K562 (cell line): ENCODE data around the gene TBC1D1. TPM values are rescaled to one million over a fixed set of nuclear protein-coding genes. Genes with fewer than 3 reads are reported as not detected.

Experiments
- ATAC-seq: fragments of 200-7000 bp; cut with Tn5 transposase; 3 replicates; pipeline ENCODE4 v1.9.1; 2020; ENCODE audit warnings: moderate library complexity
- BruUV-seq: library from RNA; stranded (reverse); fragments of 400-500 nt; replicated peaks from 2 replicates; lab custom pipeline; 2021; lab: Mats Ljungman, UMichigan
- CTCF ChIA-PET: fragments of 300-600 bp; formaldehyde crosslinking; extraction: SDS; loops from one replicate; lab custom pipeline; 2021; ENCODE audit warnings: low intra/inter-chr PET ratio; lab: Yijun Ruan, JAX
- POLR2A ChIA-PET: fragments of 300-600, 350-650 bp; sonication (Branson Sonifier 250); formaldehyde crosslinking; extraction: SDS; loops from one replicate; lab custom pipeline; 2021; ENCODE audit warnings: antibody characterized with exemption, inconsistent platforms; lab: Yijun Ruan, JAX
- DNase-seq, 4 experiments: peaks; one replicate each; pipeline versions ENCODE4 v3.0.0 to v3.0.0-alpha.2; 2011 to 2018; ENCODE audit warnings: low spot score in 3 of 4, mixed read lengths in 3 of 4; ENCODE audit errors: extremely low read depth in 1 of 4
- FAIRE-seq: peaks from 2 replicates; lab custom pipeline; 2011; peaks lifted over from hg19 to GRCh38; lab: Jason Lieb, UNC
- H2AFZ ChIP-seq: 2 replicates; pipeline ENCODE4 v1.6.0; 2011; ENCODE audit warnings: low read depth, low read length, control low read depth, inconsistent platforms
- H3K27ac ChIP-seq: fragments of 200-600 bp; 3 replicates; pipeline ENCODE4 v1.8.0; 2011; ENCODE audit warnings: low read depth, mild to moderate bottlenecking, control low read depth, inconsistent platforms, low read length, moderate library complexity, mixed read lengths; ENCODE audit errors: extremely low read depth
- H3K27me3 ChIP-seq, 2 experiments: fragments of 300-600 bp in 1 of 2; 2 replicates in 1 of 2; 3 replicates in 1 of 2; pipeline versions ENCODE4 v1.6.0 to v1.8.0; 2011; ENCODE audit warnings: inconsistent platforms in 2 of 2, low read length in 2 of 2, mild to moderate bottlenecking in 1 of 2, mixed read lengths in 1 of 2, moderate library complexity in 1 of 2; ENCODE audit not compliant: control insufficient read depth in 2 of 2, insufficient read depth in 2 of 2
- H3K36me3 ChIP-seq: fragments of 300-600 bp; 3 replicates; pipeline ENCODE4 v1.8.0; 2011; ENCODE audit warnings: mild to moderate bottlenecking, low read length, inconsistent platforms; ENCODE audit not compliant: control insufficient read depth, insufficient read depth
- H3K4me1 ChIP-seq, 2 experiments: fragments of 200-600 bp in 1 of 2; replicated peaks in 1 of 2; 2 replicates in 1 of 2; 3 replicates in 1 of 2; pipeline versions ENCODE4 v1.5.1 to v1.8.0; 2011; ENCODE audit warnings: inconsistent platforms in 2 of 2, low read length in 2 of 2, mild to moderate bottlenecking in 1 of 2, mixed read lengths in 1 of 2, moderate library complexity in 1 of 2; ENCODE audit not compliant: control insufficient read depth in 2 of 2, insufficient read depth in 2 of 2
- H3K4me2 ChIP-seq: 2 replicates; pipeline ENCODE4 v1.6.1; 2011; ENCODE audit warnings: low read length, control low read depth, inconsistent platforms, mixed read lengths; ENCODE audit not compliant: insufficient read depth
- H3K4me3 ChIP-seq: fragments of 200-600 bp; sonication (generic), shearing (Covaris generic); 2 replicates; pipeline ENCODE4 v1.5.1; 2016; ENCODE audit warnings: control low read depth, inconsistent platforms
- H3K79me2 ChIP-seq: fragments of 200-600 bp; 3 replicates; pipeline ENCODE4 v1.8.0; 2011; ENCODE audit warnings: low read length, inconsistent platforms; ENCODE audit not compliant: control insufficient read depth, insufficient read depth
- H3K9ac ChIP-seq, 2 experiments: 2 replicates each; pipeline versions ENCODE4 v1.6.0 to v1.6.1; 2011; ENCODE audit warnings: low read depth in 2 of 2, low read length in 2 of 2, control low read depth in 1 of 2, inconsistent platforms in 1 of 2, mild to moderate bottlenecking in 1 of 2, mixed read lengths in 1 of 2; ENCODE audit not compliant: insufficient read depth in 1 of 2
- H3K9me1 ChIP-seq: one replicate; pipeline ENCODE4 v1.6.0; 2011; ENCODE audit warnings: inconsistent platforms, mild to moderate bottlenecking, low read length, moderate library complexity; ENCODE audit not compliant: control insufficient read depth, insufficient read depth
- H3K9me3 ChIP-seq: replicated peaks from 2 replicates; pipeline ENCODE4 v1.5.1; 2011; ENCODE audit warnings: low read depth, low read length, inconsistent platforms; ENCODE audit not compliant: control insufficient read depth, insufficient read depth
- H4K20me1 ChIP-seq: replicated peaks from 2 replicates; pipeline ENCODE4 v1.6.1; 2011; ENCODE audit warnings: low read length, inconsistent platforms, mixed read lengths; ENCODE audit not compliant: control insufficient read depth, insufficient read depth
- CBFA2T3 ChIP-seq: fragments of 450-650 bp; IDR thresholded peaks from 2 replicates; pipeline ENCODE4 v1.6.1; 2017
- FOXJ3 ChIP-seq: sonication (generic); formaldehyde crosslinking; IDR thresholded peaks from 2 replicates; pipeline ENCODE4 v1.4.0; 2020; ENCODE audit warnings: mild to moderate bottlenecking, missing genetic modification reagents
- MYNN ChIP-seq, 2 experiments: sonication (generic); formaldehyde crosslinking in 1 of 2; IDR thresholded peaks; 2 replicates each; pipeline versions ENCODE4 v1.5.0 to v1.6.1; 2016 to 2020; ENCODE audit warnings: antibody characterized with exemption in 1 of 2, missing genetic modification reagents in 1 of 2
- NFIC ChIP-seq: fragments of 450-650 bp; IDR thresholded peaks from 2 replicates; pipeline ENCODE4 v1.6.1; 2017; ENCODE audit warnings: mild to moderate bottlenecking, inconsistent platforms
- SIN3B ChIP-seq: fragments of 450-650 bp; IDR thresholded peaks from 2 replicates; pipeline ENCODE4 v1.6.1; 2017; ENCODE audit warnings: low read depth, mild to moderate bottlenecking, moderate library complexity
- TEAD4 ChIP-seq, 2 experiments: sonication (generic) in 1 of 2; formaldehyde crosslinking in 1 of 2; IDR thresholded peaks; 2 replicates each; pipeline versions ENCODE4 v1.6.1 to v1.8.0; 2012 to 2022; ENCODE audit warnings: borderline replicate concordance in 1 of 2, inconsistent platforms in 1 of 2, low read length in 1 of 2, mild to moderate bottlenecking in 1 of 2, missing genetic modification reagents in 1 of 2
- ZNF584 ChIP-seq: fragments of 200-800 bp; sonication (Bioruptor generic); IDR thresholded peaks from 2 replicates; pipeline ENCODE4 v1.6.1; 2016; ENCODE audit warnings: low read depth, mild to moderate bottlenecking, missing genetic modification characterization, missing compliant biosample characterization
- WGBS: fragments of 100-300 bp; shearing (Covaris generic); methylation state at CpG from one replicate; pipeline ENCODE4 v1.1.6; 2016; ENCODE audit warnings: low coverage, mixed read lengths; ENCODE audit not compliant: insufficient coverage; ENCODE audit errors: missing lambda C conversion rate; 5-methylcytosine and 5-hydroxymethylcytosine counted together
- in situ Hi-C: fragments of 300-500 bp; cut with MboI; formaldehyde crosslinking; loops from 4 replicates; pipeline ENCODE4 v1.15.0; 2018; ENCODE audit warnings: inconsistent platforms, mixed read lengths
- intact Hi-C: fragments of 100-400 bp; cut with micrococcal nuclease; formaldehyde crosslinking; loops from 2 replicates; pipeline ENCODE4 v1.14.2; 2022
- polyA plus RNA-seq, 8 experiments: library from polyadenylated mRNA; depleted of rRNA in 4 of 8; stranded (reverse) in 5 of 8; unstranded in 3 of 8; fragments of >200 nt; fragmentation: Nextera tagmentation in 2 of 8; fragmentation: Illumina TruSeq in 1 of 8; extraction: Ambion mirVana in 2 of 8; extraction: Trizol in 1 of 8; gene quantifications; 2 replicates each; pipeline versions ENCODE4 v1.2.1 to v1.2.3, GENCODE V29; 2011 to 2014; ENCODE audit warnings: inconsistent platforms in 1 of 8, missing spikeins in 1 of 8
- total RNA-seq, 7 experiments: library from RNA; depleted of rRNA in 6 of 7; stranded (reverse); fragments of >200 nt in 6 of 7; fragmentation: Illumina TruSeq in 2 of 7; extraction: Trizol in 2 of 7; gene quantifications; 2 replicates each; pipeline versions ENCODE4 v1.2.1 to v1.2.3, GENCODE V29; 2011 to 2021; ENCODE audit warnings: low replicate concordance in 1 of 7
- TF ChIP-seq, protein P1 (sequence below): IDR thresholded peaks from 3 replicates; pipeline ENCODE4 v1.6.1; 2011; ENCODE audit warnings: borderline replicate concordance, mild to moderate bottlenecking; ENCODE audit not compliant: insufficient read length, insufficient read depth
- TF ChIP-seq, protein P2 (sequence below), 2 experiments: fragments of 450-650 bp in 1 of 2; IDR thresholded peaks; 2 replicates each; pipeline ENCODE4 v1.6.1; 2011 to 2017; ENCODE audit warnings: low read depth in 2 of 2, antibody characterized with exemption in 1 of 2, borderline replicate concordance in 1 of 2, low read length in 1 of 2, mild to moderate bottlenecking in 1 of 2, mixed read lengths in 1 of 2; ENCODE audit not compliant: control insufficient read depth in 1 of 2
- TF ChIP-seq, protein P3 (sequence below): sonication (generic); formaldehyde crosslinking; IDR thresholded peaks from 2 replicates; pipeline ENCODE4 v1.8.1; 2023; ENCODE audit warnings: missing genetic modification reagents, mild to moderate bottlenecking, borderline replicate concordance
- TF ChIP-seq, protein P4 (sequence below): fragments of 450-650 bp; IDR thresholded peaks from 2 replicates; pipeline ENCODE4 v1.6.1; 2014; ENCODE audit warnings: low read depth, mild to moderate bottlenecking, moderate library complexity, borderline replicate concordance

Gene TBC1D1
- total and polyA plus RNA-seq, 9 of the 15 experiments (the other 6 are each of a cell fraction or from before 2014, with no cell fraction given): 0.59 to 14.2 (median 8.8) TPM

DNA sequence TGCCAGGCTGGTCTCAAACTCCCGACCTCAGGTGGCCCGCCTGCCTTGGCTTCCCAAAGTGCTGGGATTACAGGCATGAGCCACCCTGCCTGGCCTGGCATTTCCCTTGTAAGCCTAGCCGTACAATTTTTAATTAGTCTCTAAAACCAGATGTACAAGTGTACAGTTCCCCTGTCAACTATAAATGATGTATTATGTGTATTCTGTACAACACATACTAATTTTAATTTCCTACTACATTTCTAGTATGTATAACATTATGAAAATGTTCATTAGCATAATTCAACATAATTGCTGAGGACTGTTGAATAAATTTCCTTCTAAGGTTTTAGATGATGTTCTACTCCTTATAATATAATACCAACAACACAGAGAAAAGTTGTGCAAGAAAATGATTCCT, 27.8 kb downstream of the TBC1D1 start:
- no peaks in the 10 kb centered on the region for H3K4me1 ChIP-seq
- intact Hi-C loops (no loop called here), in situ Hi-C loops (no loop called here)
- ChIA-PET POLR2A (no interaction called here), CTCF (no interaction called here)
- no peaks in the 10 kb centered on the region for H3K9me3 ChIP-seq
- no peak overlapping the region for H3K9ac ChIP-seq
- no peak overlapping the region for H3K4me2 ChIP-seq
- no TSS peak for BruUV-seq
- no peak overlapping the region for H3K4me3 ChIP-seq
- no peak for DNase-seq
- peaks cover 12 to 21% of the 10 kb centered on the region in 2 experiments for H3K27me3 ChIP-seq
- H3K9me1 ChIP-seq: no peaks in the 10 kb centered on the region
- ATAC-seq: no peak
- H2AFZ ChIP-seq: no peak overlapping the region
- no peaks in the 10 kb centered on the region for H4K20me1 ChIP-seq
- WGBS: 0% methylated on average over 3 of the region's 3 CpGs
- FAIRE-seq: no peak
- no peak overlapping the region for H3K27ac ChIP-seq
- H3K36me3 ChIP-seq: no peaks in the 10 kb centered on the region
- H3K79me2 ChIP-seq: no peaks in the 10 kb centered on the region
- TF ChIP-seq FOXJ3 (CRISPR knock-in tag): no peak
- no peak for TF ChIP-seq SIN3B
- TF ChIP-seq, protein P1, sequence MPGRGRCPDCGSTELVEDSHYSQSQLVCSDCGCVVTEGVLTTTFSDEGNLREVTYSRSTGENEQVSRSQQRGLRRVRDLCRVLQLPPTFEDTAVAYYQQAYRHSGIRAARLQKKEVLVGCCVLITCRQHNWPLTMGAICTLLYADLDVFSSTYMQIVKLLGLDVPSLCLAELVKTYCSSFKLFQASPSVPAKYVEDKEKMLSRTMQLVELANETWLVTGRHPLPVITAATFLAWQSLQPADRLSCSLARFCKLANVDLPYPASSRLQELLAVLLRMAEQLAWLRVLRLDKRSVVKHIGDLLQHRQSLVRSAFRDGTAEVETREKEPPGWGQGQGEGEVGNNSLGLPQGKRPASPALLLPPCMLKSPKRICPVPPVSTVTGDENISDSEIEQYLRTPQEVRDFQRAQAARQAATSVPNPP: no peak
- no peak for TF ChIP-seq MYNN (IDR thresholded peaks at IDR 0.05)
- TF ChIP-seq MYNN (CRISPR knock-in tag; IDR thresholded peaks at IDR 0.05): no peak
- no peak for TF ChIP-seq CBFA2T3
- TF ChIP-seq NFIC: no peak
- no peak for TF ChIP-seq TEAD4 (IDR thresholded peaks at IDR 0.05; ENCODE audit: low read length)
- TF ChIP-seq TEAD4 (CRISPR knock-in tag; IDR thresholded peaks at IDR 0.05; ENCODE audit: borderline replicate concordance): no peak
- TF ChIP-seq, protein P2, sequence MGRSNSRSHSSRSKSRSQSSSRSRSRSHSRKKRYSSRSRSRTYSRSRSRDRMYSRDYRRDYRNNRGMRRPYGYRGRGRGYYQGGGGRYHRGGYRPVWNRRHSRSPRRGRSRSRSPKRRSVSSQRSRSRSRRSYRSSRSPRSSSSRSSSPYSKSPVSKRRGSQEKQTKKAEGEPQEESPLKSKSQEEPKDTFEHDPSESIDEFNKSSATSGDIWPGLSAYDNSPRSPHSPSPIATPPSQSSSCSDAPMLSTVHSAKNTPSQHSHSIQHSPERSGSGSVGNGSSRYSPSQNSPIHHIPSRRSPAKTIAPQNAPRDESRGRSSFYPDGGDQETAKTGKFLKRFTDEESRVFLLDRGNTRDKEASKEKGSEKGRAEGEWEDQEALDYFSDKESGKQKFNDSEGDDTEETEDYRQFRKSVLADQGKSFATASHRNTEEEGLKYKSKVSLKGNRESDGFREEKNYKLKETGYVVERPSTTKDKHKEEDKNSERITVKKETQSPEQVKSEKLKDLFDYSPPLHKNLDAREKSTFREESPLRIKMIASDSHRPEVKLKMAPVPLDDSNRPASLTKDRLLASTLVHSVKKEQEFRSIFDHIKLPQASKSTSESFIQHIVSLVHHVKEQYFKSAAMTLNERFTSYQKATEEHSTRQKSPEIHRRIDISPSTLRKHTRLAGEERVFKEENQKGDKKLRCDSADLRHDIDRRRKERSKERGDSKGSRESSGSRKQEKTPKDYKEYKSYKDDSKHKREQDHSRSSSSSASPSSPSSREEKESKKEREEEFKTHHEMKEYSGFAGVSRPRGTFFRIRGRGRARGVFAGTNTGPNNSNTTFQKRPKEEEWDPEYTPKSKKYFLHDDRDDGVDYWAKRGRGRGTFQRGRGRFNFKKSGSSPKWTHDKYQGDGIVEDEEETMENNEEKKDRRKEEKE (IDR thresholded peaks at IDR 0.05; ENCODE audit: borderline replicate concordance in 1 of 2, control insufficient read depth in 1 of 2, low read depth in 2 of 2, low read length in 1 of 2): no peak
- no peak for TF ChIP-seq ZNF584 (CRISPR knock-in tag)
- TF ChIP-seq, protein P3, sequence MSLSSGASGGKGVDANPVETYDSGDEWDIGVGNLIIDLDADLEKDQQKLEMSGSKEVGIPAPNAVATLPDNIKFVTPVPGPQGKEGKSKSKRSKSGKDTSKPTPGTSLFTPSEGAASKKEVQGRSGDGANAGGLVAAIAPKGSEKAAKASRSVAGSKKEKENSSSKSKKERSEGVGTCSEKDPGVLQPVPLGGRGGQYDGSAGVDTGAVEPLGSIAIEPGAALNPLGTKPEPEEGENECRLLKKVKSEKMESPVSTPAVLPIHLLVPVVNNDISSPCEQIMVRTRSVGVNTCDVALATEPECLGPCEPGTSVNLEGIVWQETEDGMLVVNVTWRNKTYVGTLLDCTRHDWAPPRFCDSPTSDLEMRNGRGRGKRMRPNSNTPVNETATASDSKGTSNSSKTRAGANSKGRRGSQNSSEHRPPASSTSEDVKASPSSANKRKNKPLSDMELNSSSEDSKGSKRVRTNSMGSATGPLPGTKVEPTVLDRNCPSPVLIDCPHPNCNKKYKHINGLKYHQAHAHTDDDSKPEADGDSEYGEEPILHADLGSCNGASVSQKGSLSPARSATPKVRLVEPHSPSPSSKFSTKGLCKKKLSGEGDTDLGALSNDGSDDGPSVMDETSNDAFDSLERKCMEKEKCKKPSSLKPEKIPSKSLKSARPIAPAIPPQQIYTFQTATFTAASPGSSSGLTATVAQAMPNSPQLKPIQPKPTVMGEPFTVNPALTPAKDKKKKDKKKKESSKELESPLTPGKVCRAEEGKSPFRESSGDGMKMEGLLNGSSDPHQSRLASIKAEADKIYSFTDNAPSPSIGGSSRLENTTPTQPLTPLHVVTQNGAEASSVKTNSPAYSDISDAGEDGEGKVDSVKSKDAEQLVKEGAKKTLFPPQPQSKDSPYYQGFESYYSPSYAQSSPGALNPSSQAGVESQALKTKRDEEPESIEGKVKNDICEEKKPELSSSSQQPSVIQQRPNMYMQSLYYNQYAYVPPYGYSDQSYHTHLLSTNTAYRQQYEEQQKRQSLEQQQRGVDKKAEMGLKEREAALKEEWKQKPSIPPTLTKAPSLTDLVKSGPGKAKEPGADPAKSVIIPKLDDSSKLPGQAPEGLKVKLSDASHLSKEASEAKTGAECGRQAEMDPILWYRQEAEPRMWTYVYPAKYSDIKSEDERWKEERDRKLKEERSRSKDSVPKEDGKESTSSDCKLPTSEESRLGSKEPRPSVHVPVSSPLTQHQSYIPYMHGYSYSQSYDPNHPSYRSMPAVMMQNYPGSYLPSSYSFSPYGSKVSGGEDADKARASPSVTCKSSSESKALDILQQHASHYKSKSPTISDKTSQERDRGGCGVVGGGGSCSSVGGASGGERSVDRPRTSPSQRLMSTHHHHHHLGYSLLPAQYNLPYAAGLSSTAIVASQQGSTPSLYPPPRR: no peak
- TF ChIP-seq, protein P4, sequence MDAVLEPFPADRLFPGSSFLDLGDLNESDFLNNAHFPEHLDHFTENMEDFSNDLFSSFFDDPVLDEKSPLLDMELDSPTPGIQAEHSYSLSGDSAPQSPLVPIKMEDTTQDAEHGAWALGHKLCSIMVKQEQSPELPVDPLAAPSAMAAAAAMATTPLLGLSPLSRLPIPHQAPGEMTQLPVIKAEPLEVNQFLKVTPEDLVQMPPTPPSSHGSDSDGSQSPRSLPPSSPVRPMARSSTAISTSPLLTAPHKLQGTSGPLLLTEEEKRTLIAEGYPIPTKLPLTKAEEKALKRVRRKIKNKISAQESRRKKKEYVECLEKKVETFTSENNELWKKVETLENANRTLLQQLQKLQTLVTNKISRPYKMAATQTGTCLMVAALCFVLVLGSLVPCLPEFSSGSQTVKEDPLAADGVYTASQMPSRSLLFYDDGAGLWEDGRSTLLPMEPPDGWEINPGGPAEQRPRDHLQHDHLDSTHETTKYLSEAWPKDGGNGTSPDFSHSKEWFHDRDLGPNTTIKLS: no peak
